Kidney capillary endothelial cell (primary cell): Measurements from ENCODE around the gene USP53.
"Not testable (repeated sequence)": the region's sequence is repeated elsewhere in the genome, so short reads cannot be mapped to it uniquely, and the experiment has no call there.

Source experiments
- DNase-seq: peaks from one replicate; pipeline ENCODE4 v3.0.0-alpha.2; 2018; ENCODE audit warnings: low spot score

The USP53 gene

DNA sequence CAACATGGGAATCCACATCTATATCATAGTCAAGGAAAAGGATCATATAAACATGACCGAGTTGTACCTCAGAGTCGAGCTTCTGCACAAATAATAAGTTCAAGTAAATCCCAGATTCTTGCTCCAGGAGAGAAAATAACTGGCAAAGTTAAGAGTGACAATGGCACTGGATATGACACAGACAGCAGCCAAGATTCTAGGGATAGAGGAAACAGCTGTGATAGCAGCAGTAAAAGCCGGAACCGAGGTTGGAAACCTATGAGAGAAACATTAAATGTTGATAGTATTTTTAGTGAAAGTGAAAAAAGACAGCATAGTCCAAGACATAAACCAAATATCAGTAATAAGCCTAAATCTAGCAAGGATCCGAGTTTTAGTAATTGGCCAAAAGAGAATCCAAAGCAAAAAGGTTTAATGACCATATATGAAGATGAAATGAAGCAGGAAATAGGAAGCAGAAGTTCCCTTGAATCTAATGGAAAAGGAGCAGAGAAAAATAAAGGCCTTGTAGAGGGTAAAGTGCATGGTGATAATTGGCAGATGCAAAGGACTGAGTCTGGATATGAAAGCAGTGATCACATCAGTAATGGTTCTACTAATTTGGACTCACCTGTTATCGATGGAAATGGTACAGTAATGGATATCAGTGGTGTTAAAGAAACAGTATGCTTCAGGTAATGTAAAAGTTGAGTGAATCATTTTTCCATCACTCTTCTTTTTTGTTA is 59.0 kb downstream of the USP53 start:
- peak; percentile 55 for DNase-seq

DNA sequence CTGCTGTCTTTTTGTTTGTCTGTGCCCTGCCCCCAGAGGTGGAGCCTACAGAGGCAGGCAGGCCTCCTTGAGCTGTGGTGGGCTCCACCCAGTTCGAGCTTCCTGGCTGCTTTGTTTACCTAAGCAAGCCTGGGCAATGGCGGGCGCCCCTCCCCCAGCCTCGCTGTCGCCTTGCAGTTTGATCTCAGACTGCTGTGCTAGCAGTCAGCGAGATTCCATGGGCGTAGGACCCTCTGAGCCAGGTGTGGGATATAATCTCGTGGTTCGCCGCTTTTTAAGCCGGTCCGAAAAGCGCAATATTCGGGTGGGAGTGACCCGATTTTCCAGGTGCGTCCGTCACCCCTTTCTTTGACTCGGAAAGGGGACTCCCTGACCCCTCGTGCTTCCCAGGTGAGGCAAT is 67.0 kb downstream of the USP53 start:
- DNase-seq, result not testable (repeated sequence)

DNA sequence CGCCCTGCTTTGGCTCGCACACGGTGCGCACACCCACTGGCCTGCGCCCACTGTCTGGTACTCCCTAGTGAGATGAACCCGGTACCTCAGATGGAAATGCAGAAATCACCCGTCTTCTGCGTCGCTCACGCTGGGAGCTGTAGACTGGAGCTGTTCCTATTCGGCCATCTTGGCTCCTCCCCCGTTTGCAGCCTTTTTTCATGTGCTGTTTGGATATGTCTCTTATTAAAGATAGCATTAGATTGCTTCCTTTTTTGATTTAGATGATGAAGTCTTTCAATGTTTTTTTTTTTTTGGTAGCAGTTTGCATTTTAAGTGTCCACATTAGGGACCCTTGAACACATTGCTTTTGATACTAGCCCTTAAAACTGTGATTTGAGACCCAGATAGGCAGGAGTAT is 67.4 kb downstream of the USP53 start:
- not testable (repeated sequence) for DNase-seq

GRCh38 chr4:119281393-119281792 is 68.9 kb downstream of the USP53 start:
- no peak for DNase-seq

DNA sequence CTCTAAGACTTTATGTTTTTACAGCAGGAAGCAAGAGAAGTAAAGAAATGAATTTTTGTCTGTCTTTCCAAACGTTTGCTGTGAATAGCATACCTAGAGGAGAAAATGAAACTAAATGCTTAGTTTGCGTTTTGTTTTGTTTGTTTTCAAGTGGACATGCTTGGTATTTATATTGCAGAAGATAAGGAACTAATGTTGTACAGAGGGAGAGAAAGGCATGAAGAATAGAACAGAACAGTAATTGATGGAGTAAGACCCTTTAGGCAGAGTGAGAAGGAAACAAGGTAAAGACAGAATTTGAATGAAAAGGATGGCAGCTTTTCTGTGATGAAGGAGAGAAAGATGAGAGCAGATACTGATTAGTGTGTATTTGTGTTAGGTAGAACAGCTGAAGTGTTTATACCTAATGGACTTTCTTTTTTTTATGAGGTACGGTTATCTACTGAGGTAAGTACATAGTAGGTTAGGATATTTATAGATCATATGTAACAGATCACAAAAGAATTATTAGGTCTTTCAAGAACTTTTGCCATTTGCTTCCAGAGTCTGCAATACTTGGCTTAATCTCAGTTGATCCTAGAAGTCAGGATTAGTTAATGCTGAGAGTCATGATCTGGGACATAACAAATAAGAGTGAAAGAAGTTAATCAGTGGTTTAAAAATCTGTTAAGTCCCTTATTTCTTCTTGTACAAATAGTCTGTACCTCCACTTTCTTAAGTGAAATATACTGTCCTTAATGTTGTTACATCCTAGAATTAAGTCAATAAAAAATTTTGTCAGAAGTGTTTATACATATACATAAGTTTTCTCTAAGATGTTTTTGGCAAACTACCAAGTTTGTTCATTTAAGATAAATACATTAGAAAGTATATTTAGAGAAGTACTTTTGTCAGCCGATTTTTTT is 72.6 kb downstream of the USP53 start:
- DNase-seq, result no peak

DNA sequence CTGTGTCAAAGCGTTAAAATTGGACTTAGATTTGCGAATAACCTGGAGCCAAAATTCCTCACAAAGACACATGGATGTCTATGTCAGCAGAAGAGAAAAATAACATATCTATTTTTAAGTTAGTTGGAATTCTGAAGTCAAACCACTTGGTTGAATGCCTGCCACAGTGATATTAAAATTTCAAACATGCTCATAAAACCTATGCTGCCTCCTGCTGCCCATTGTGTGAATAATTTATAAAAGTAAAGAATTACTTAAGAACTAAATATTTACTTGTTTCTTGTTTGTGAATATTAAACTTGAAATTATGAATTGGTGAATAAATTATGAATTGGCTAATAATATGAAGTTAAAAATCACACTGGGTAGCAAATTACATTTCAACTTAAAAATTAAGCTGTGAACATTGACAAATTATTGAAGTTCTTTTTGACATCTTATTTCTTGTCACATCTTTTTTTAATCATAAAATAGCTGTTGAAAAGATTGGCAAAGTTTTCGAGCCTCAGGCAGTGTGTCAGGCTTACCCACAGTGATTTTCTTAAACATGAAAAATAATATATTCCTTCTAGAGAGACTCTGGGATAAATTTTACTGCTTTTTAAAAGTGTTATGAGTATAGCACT is 74.0 kb downstream of the USP53 start:
- peak; percentile 70 for DNase-seq

GRCh38 chr4:119289313-119289712 is 76.8 kb downstream of the USP53 start:
- DNase-seq, result no peak

DNA sequence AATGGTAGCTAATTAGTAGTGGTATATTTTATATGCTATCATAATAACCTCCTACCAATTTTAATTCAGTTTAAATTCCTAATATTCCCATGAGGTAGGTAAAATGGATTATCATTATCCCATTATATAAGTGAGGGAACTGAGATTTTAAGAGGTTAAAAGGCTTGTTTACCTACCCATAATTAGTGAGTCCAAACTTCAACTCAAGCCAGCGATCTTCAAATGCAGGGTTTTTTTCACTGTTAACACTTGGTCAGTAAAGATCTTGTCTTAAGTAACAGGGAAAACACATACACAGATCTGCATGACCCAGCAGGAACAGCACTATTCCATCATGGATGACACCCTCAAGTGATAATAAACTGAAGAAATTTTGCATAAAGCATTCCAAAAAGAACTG is 78.1 kb downstream of the USP53 start:
- DNase-seq, result no peak

- DNase-seq, result no peak
Measured at GRCh38 chr4:119296356-119296755, 83.8 kb downstream of the USP53 start.

GRCh38 chr4:119297795-119298194 is 85.3 kb downstream of the USP53 start:
- no peak for DNase-seq

DNA sequence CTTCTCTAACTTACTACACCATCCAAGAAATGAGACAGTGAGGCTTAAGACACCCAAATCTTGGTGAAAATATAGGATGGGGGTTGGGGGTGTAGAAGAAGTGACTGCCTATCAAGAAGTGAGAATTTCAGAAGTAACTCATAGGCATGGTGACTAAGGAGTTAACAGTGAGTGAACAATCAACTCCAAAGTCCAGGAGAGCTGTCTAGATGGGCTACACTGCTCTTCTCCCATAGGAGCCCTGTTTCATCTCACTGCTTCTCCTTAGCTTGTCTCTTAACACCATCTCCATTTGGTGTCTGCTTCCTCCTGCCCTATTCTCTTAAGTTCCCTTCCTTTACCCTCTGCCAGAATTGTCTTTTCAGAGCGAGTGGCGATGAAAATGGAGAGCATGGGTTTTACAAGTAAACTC is 86.8 kb downstream of the USP53 start:
- DNase-seq, result no peak

DNA sequence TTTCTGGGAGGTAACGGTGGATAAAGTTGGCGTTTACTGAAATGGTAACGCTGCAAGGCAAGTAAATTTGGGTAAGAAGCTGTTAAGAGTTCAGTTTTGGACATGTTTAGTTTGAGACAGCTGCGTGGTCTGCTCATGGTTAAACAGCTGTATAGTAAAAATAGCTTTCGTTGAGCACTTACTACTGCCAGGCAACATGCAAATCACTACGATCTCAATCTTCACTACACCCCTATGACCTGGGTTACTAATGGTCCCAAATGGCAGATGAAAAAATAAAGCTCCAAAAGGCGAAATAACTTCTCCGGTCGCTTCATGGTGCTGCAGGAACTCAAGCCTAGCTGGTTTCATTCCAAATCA is 87.2 kb downstream of the USP53 start:
- DNase-seq, result no peak

DNA sequence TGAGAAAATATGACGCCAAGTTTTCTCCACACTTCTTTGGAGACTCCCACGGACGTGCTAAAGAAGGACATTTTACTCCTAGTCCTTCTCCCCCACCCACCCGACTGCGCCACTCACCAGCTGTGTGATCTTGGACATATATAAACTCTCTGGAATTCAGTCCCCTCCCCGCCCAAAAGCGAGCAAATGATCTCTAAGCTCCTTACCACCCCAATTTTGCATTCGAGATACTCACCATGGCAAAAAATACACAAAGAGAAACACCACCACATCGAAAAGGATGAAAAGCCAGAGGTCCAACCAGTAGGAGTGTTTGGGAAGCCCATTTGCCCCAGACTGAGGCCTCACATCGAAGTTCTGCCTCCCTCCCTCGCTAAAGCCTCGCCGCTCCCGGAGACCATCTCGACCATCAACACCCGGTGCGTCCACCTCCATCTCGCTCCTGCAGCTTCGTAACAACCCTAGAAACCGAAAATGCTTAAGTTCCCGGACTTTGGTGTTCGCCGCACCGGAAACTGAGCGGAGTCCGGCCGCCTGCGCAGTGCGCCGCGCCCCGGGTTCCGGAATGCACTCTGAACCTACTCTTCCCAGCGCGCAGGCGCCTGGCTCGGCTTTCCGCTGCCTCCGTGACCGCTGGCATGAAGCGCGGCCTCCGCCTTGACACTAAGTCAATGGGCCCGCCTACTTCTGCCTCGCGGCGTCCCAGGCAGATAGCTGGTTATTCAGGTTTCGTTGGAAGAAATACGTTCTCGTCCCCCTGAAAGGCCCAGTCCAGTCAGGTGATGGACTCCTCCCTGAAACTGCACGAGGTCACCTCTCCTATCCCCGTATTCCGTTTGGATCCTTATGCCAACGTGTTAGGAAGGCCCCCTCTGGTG is 87.8 kb downstream of the USP53 start:
- peak; percentile 95 for DNase-seq

- no peak for DNase-seq
Measured at GRCh38 chr4:119302073-119302832, 89.7 kb downstream of the USP53 start.

DNA sequence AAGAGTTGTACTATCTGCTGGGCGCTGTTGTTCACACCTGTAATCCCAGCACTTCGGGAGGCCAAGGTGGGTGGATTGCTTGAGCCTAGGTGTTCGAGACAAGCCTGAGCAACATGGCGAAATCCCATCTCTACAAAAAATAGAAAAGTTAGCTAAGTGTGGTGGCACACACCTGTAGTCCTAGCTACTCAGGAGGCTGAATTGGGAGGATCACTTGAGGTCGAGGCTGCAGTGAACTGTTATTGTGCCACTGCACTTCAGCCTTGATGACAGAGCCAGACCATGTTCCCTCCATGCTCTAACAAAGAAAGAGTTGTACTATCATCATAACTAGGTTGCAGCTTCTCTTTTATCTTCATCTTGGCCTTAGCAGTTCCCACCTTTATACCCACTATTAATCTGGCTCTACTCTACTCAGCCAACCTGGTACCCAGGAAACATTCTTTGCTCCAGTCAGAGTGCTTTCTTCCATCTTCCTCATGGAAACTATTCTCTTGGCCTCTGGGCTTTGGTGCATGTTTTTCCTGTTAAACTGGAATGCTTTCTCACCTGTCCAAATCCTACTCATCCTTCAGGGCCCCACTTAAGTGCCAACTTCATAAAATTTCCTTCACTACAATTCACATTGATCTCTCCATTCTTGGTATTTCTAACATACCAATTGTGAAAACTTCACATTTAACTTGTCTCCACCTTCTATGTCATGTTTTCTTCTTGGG is 91.2 kb downstream of the USP53 start:
- no peak for DNase-seq

DNA sequence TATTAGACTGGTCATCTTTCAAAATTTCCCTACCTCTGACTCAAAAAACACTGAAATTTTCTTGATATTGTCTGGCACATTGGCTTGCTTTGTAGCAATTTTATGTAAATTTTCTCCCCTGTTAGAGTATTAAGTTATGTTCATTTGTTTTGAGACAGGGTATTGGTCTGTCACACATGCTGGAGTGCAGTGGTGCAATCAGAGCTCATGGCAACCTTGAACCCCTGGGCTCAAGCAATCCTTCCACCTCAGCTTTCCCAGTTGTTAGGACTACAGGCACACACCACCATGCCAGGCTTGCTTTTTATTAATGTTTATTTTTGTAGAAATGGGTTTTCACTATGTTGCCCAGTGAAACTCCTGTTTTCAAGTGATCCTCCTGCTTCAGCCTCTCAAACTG is 91.9 kb downstream of the USP53 start:
- DNase-seq, result no peak

- no peak for DNase-seq
Measured at GRCh38 chr4:119307606-119308005, 95.1 kb downstream of the USP53 start.

DNA sequence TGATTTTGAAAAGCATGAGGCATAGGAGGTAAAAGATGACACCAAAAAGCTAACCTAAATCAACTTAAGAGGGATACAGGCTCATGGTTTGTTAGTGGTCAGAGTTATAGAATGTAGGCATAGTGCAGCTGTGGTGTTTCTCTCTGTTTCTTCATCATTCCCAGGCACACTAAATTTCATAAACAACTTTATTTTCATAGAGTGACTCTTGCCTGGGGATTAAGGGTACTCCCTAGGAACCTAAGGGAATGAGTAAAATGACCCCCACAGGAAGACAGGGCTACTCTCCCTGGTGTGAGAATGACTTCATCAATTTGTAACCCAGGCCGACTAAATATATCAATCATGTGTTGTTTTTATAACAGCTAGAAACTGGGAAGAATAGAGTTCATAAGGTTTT is 98.3 kb downstream of the USP53 start:
- no peak for DNase-seq

DNA sequence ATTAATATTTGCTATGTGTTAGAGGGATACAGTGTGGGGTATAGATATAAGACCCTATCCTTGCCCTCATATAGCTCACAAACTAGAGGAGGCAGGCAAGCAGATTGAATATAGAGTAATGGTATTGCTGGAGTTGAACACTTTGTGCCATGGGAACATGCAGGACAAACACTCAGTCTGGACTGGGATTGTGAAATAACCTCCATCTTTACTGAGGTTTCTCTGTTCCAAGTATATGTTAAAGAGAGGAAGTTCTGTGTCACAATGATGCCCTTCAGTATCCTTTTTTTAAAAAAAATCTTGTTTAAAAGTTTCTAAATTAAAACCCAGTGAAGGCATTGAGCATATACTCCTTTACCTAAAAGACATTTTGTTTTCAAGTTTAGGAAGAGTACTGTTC is 100.7 kb downstream of the USP53 start:
- no peak for DNase-seq

DNA sequence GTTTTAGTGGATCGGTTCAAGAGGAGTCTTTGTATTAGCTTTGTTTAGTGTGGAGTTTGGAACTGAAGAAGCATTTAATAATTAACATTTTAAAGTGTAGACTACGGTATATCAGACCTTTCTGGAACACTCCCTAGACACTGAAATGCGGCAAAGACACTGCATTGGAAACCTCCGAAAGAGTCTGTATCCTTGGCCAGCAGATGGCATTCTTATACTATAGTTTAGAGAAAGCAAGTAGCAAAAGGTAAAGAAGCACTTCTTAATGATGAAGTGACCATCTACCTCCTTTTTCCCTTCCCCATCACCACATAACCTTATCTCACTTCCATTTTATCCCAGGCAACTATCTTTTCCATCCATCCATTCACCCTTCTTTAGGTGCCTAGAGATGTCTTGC is 101.8 kb downstream of the USP53 start:
- peak; percentile 55 for DNase-seq

DNA sequence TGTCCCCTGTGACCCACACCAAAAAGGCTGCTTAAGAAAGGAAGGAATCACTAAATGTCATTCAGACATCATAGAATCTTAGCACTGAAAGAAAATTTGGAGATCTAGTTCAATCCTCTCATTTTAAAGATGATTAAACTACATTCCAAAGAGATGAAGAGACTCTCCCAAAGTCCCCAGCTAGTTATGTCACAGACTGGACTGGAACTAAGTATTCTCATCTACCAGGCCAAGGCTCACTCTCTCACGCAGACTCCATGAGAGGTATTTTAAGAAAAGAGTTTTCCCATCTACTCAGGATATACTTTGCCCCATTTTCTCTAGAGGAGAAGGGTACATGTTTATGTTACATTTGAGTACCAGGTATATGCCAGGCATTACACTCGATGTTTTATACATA is 102.5 kb downstream of the USP53 start:
- DNase-seq, result no peak
